ENCODE measurements around the gene IQSEC1. TPM values are rescaled to one million over a fixed set of nuclear protein-coding genes. Genes with fewer than 3 reads are reported as not detected.

IQSEC1 gene
- total RNA-seq, 4 donors from 2014 or later: 24.0 to 43.0 (median 31.8) TPM

DNA sequence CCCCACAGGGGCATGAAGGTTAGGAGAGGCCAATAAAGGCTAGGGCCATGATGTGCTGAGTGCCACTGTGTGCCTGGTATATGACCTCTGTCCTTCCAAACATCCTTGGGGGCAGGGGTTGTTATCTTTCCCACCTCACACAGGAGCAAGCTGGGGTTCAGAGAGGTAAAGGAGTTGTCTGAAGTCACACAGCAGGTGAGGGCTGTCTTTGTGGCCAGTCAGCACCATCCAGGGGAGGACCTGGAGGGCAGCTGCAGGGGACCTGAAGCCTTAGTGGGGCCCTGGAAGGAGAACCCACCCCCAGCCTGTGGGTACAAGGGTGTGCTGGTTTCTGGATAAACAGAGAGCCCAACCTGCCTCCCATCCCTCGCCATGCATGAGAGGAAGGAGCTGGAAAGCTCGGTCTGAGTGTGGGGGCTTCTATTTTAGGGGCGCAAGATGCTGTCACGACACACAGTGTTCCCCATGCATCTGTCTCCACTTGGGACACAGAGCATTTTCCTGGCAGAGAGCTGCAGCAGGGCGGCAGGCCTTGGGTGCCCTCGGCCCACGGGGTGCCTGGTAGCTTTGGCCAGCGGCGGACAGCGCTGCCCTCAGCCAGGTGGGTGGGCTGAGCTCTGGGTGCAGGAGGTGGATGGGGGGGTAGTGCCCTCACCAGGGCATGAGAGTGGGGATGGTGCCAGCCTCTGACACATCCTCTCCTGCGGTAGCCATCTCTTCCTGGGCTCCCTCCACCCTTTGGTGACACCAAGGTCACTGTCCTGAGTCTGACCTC is 14.7 kb downstream of the IQSEC1 start:
- H3K27ac ChIP-seq: no peak overlapping the region
- no peaks in the 10 kb centered on the region for H3K36me3 ChIP-seq
- in situ Hi-C loops (cut with MboI; ENCODE audit: low pct_ligation_motif_present in 1 of 4, low pct_unique_long_range_greater_than_20kb in 1 of 4, low sequenced_read_pairs in 3 of 4) (no loop called here), intact Hi-C loops (cut with DNase I; ENCODE audit: low total_unique reads) (no loop called here)
- no peaks in the 10 kb centered on the region for H3K9me3 ChIP-seq
- H3K4me1 ChIP-seq: no peaks in the 10 kb centered on the region
- no peaks in the 10 kb centered on the region for H3K27me3 ChIP-seq
- DNase-seq: no peak
- H3K4me3 ChIP-seq: no peak overlapping the region
- WGBS, 2 donors (ENCODE audit: low coverage in 1 of 2): 94% methylated on average over 11 of the region's 11 CpGs; no CpG with 5 or more reads in 1 of the 2 donors
- TF ChIP-seq EP300 (IDR thresholded peaks at IDR 0.05; ENCODE audit: low read depth): no peak
- TF ChIP-seq POLR2AphosphoS5 (IDR thresholded peaks at IDR 0.05): no peak
- no peak for TF ChIP-seq POLR2A (IDR thresholded peaks at IDR 0.05)
- TF ChIP-seq, protein P1, sequence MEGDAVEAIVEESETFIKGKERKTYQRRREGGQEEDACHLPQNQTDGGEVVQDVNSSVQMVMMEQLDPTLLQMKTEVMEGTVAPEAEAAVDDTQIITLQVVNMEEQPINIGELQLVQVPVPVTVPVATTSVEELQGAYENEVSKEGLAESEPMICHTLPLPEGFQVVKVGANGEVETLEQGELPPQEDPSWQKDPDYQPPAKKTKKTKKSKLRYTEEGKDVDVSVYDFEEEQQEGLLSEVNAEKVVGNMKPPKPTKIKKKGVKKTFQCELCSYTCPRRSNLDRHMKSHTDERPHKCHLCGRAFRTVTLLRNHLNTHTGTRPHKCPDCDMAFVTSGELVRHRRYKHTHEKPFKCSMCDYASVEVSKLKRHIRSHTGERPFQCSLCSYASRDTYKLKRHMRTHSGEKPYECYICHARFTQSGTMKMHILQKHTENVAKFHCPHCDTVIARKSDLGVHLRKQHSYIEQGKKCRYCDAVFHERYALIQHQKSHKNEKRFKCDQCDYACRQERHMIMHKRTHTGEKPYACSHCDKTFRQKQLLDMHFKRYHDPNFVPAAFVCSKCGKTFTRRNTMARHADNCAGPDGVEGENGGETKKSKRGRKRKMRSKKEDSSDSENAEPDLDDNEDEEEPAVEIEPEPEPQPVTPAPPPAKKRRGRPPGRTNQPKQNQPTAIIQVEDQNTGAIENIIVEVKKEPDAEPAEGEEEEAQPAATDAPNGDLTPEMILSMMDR (IDR thresholded peaks at IDR 0.05): no peak

- DNase-seq: no peak
- Histone ChIP-seq H3K27me3 (no peaks in the 10 kb centered on the region), H3K4me3 (no peak overlapping the region), H3K27ac (no peak overlapping the region), H3K4me1 (no peaks in the 10 kb centered on the region), H3K36me3 (no peaks in the 10 kb centered on the region), H3K9me3 (no peaks in the 10 kb centered on the region)
- intact Hi-C loops (cut with DNase I; ENCODE audit: low total_unique reads) (no loop called here), in situ Hi-C loops (cut with MboI; ENCODE audit: low pct_ligation_motif_present in 1 of 4, low pct_unique_long_range_greater_than_20kb in 1 of 4, low sequenced_read_pairs in 3 of 4) (no loop called here)
- WGBS, 2 donors (ENCODE audit: low coverage in 1 of 2): 95% methylated on average over 6 of the region's 6 CpGs; no CpG with 5 or more reads in 1 of the 2 donors
- TF ChIP-seq, protein P1 (IDR thresholded peaks at IDR 0.05): no peak
- no peak for TF ChIP-seq POLR2A (IDR thresholded peaks at IDR 0.05)
- no peak for TF ChIP-seq EP300 (IDR thresholded peaks at IDR 0.05; ENCODE audit: low read depth)
- no peak for TF ChIP-seq POLR2AphosphoS5 (IDR thresholded peaks at IDR 0.05)
These were observed 15.8 kb downstream of the IQSEC1 start for GRCh38 chr3:13057282-13058040.

- Histone ChIP-seq H3K4me1 (no peaks in the 10 kb centered on the region), H3K36me3 (no peaks in the 10 kb centered on the region), H3K9me3 (no peaks in the 10 kb centered on the region), H3K27me3 (no peaks in the 10 kb centered on the region), H3K4me3 (no peak overlapping the region), H3K27ac (no peak overlapping the region)
- TF ChIP-seq EP300 (IDR thresholded peaks at IDR 0.05; ENCODE audit: low read depth) (no peak), POLR2A (IDR thresholded peaks at IDR 0.05) (no peak), POLR2AphosphoS5 (IDR thresholded peaks at IDR 0.05) (no peak)
- TF ChIP-seq, protein P1 (IDR thresholded peaks at IDR 0.05): no peak
- intact Hi-C loops (cut with DNase I; ENCODE audit: low total_unique reads): no loop called here
- no peak for DNase-seq
- WGBS, 2 donors (ENCODE audit: low coverage in 1 of 2): 80 to 92% methylated on average over 3 to 7 of the region's 7 CpGs
- in situ Hi-C loops (cut with MboI; ENCODE audit: low pct_ligation_motif_present in 1 of 4, low pct_unique_long_range_greater_than_20kb in 1 of 4, low sequenced_read_pairs in 3 of 4): no loop called here
These were observed 17.6 kb downstream of the IQSEC1 start for GRCh38 chr3:13055634-13056033.

All from transverse colon (tissue), 4 donors.